HEK293T (cell line): Measurements from ENCODE around the gene SLC16A12.

Experiments used
- CTCF ChIA-PET: fragments of 350-600 bp; formaldehyde crosslinking; extraction: SDS; loops from one replicate; lab custom pipeline; 2021; ENCODE audit warnings: antibody characterized with exemption, inconsistent platforms; lab: Yijun Ruan, JAX
- POLR2A ChIA-PET: fragments of 350-600 bp; formaldehyde crosslinking; extraction: SDS; loops from one replicate; lab custom pipeline; 2020; ENCODE audit warnings: antibody characterized with exemption, inconsistent platforms; lab: Yijun Ruan, JAX
- DNase-seq: peaks from one replicate; pipeline ENCODE4 v3.0.0; 2012; ENCODE audit warnings: mixed read lengths; ENCODE audit errors: extremely low spot score
- ARNT ChIP-seq: fragments of 450-650 bp; IDR thresholded peaks from 2 replicates; pipeline ENCODE4 v1.6.1; 2017; ENCODE audit warnings: mild to moderate bottlenecking
- BHLHE40 ChIP-seq: fragments of 450-650 bp; IDR thresholded peaks from 2 replicates; pipeline ENCODE4 v1.6.1; 2016; ENCODE audit warnings: mild to moderate bottlenecking, moderate library complexity, borderline replicate concordance
- CTBP1 ChIP-seq: fragments of 450-650 bp; IDR thresholded peaks from 2 replicates; pipeline ENCODE4 v1.6.1; 2016; ENCODE audit warnings: borderline replicate concordance
- ELF4 ChIP-seq: fragments of 450-650 bp; IDR thresholded peaks from 2 replicates; pipeline ENCODE4 v1.6.1; 2017; ENCODE audit warnings: antibody characterized with exemption
- FOXA1 ChIP-seq: fragments of 450-650 bp; IDR thresholded peaks from 2 replicates; pipeline ENCODE4 v1.6.1; 2016; ENCODE audit warnings: mild to moderate bottlenecking
- FOXK2 ChIP-seq: fragments of 450-650 bp; IDR thresholded peaks from 2 replicates; pipeline ENCODE4 v1.6.1; 2016; ENCODE audit warnings: mild to moderate bottlenecking
- FOXM1 ChIP-seq: fragments of 450-650 bp; IDR thresholded peaks from 2 replicates; pipeline ENCODE4 v1.6.1; 2017; ENCODE audit warnings: mild to moderate bottlenecking, borderline replicate concordance
- HDGF ChIP-seq: fragments of 450-650 bp; IDR thresholded peaks from 2 replicates; pipeline ENCODE4 v1.6.1; 2017; ENCODE audit warnings: antibody characterized with exemption, borderline replicate concordance
- L3MBTL2 ChIP-seq: fragments of 450-650 bp; conservative IDR thresholded peaks from 2 replicates; pipeline ENCODE4 v1.6.1; 2016; ENCODE audit warnings: mild to moderate bottlenecking
- LEF1 ChIP-seq: fragments of 450-650 bp; IDR thresholded peaks from 2 replicates; pipeline ENCODE4 v1.6.1; 2017; ENCODE audit warnings: mild to moderate bottlenecking, borderline replicate concordance
- NFRKB ChIP-seq: fragments of 450-650 bp; IDR thresholded peaks from 2 replicates; pipeline ENCODE4 v1.6.1; 2016; ENCODE audit warnings: mild to moderate bottlenecking, moderate library complexity
- SP1 ChIP-seq: fragments of 450-650 bp; IDR thresholded peaks from 2 replicates; pipeline ENCODE4 v1.6.1; 2017
- SUZ12 ChIP-seq: fragments of 450-650 bp; IDR thresholded peaks from 2 replicates; pipeline ENCODE4 v1.6.1; 2016; ENCODE audit warnings: mild to moderate bottlenecking
- TARDBP ChIP-seq: fragments of 450-650 bp; IDR thresholded peaks from 2 replicates; pipeline ENCODE4 v1.6.1; 2016
- ZNF384 ChIP-seq: fragments of 450-650 bp; IDR thresholded peaks from 2 replicates; pipeline ENCODE4 v1.6.1; 2016
- TF ChIP-seq, protein P1 (sequence below): fragments of 450-650 bp; IDR thresholded peaks from 2 replicates; pipeline ENCODE4 v1.6.1; 2016

Gene SLC16A12

GRCh38 chr10:89563861-89564478, 28.6 kb upstream of the SLC16A12 start:
- peak; percentile 41 for DNase-seq
- ChIA-PET CTCF (interaction anchor here (1.1 to 1.3 kb wide), 3 partner anchors 132 to 142 kb away, joined by 4 to 5 read pairs (median 4); no protein-coding TSS in a partner anchor), POLR2A (no interaction called here)
- no peak for TF ChIP-seq ELF4
- no peak for TF ChIP-seq SP1
- no peak for TF ChIP-seq HDGF
- TF ChIP-seq FOXK2, result no peak
- no peak for TF ChIP-seq ARNT
- no peak for TF ChIP-seq L3MBTL2
- no peak for TF ChIP-seq FOXA1

DNA sequence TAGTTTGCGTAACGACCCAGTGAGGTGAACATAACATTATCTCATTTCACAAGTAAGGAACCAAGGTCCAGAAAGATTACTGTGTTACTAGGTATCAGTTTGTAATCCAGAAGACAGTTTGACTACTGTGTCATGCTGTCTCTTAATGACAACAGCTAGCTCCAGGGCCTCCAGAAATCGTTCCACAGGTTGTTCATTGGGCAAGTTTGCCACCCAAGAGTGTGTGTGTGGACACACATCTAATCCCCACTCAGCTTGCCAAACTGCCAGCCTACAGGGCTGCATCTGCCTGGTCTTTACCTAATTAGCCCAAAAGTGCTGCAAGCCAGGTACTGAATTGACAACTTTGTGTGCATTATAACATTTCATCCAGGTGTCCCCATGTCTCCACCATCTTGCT, 27.9 kb upstream of the SLC16A12 start:
- CTCF ChIA-PET, result interaction anchor here (1.0 kb wide), 1 partner anchor 97 kb away, joined by 5 read pairs; no protein-coding TSS in a partner anchor
- TF ChIP-seq, protein P1, sequence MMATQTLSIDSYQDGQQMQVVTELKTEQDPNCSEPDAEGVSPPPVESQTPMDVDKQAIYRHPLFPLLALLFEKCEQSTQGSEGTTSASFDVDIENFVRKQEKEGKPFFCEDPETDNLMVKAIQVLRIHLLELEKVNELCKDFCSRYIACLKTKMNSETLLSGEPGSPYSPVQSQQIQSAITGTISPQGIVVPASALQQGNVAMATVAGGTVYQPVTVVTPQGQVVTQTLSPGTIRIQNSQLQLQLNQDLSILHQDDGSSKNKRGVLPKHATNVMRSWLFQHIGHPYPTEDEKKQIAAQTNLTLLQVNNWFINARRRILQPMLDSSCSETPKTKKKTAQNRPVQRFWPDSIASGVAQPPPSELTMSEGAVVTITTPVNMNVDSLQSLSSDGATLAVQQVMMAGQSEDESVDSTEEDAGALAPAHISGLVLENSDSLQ, result no peak
- TF ChIP-seq ARNT (no peak), FOXK2 (no peak)
- DNase-seq, result no peak
- POLR2A ChIA-PET, result no interaction called here

DNA sequence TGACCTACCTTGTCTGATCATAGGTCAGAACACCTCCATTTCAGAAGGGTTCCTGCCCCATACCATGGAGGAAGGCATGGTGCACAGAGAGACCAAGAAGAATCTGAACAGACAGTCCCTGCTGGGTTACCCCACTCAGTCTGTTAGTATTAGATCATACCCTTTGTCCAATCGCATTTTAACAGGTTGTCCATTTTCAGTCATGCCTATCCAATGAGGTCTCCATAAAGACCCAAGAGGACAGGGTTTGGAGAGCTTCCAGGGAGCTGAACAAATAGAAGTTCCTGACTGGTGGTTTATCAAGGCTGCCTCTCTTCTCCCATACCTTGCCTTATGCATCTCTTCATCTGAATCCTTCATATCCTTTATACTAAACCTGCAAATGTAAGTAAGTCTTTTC, 21.2 kb upstream of the SLC16A12 start:
- TF ChIP-seq FOXA1 (no peak), SP1 (no peak), L3MBTL2 (no peak), BHLHE40 (no peak), LEF1 (no peak), TARDBP (no peak), ELF4 (no peak), FOXK2 (no peak), FOXM1 (no peak), ARNT (no peak), ZNF384 (no peak), NFRKB (no peak), CTBP1 (no peak), SUZ12 (no peak), HDGF (no peak)
- TF ChIP-seq, protein P1, result no peak
- ChIA-PET CTCF (no interaction called here), POLR2A (no interaction called here)
- DNase-seq, result no peak

DNA sequence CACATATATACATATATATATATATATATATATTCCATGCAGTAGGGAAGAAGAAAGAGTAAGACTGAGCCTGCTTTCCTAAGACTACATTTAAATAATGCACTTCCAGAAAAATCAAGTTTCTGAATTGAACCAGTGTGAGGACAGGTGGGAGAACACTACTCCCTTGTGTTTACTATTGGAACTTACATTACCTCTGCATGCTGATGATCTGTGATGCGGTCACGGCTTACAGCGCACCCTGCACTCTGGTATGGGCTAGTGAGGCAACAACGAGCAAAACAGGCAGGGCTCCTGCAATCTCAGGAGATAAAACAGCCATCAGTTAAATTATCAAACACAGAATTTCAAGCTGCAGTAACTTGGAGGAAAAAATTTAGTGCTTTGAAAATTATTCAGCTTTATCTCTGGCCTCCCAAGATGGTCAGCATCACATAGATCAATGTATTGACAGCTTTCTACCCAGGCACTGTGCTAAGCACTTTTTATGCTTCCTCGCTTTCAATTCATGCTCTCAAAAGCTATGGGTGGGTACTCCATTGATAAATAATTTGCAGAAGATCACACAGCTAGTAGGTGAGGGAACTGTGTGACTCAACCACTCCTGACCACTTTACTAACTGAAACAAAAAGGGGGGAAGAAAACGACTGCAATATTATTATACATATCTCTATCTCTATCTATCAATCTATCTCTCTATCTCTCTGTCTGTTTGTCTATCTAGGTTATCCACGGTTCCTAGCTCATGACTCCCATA, 20.5 kb upstream of the SLC16A12 start:
- TF ChIP-seq L3MBTL2, result no peak
- no peak for TF ChIP-seq ZNF384
- no peak for TF ChIP-seq LEF1
- TF ChIP-seq ARNT, result no peak
- TF ChIP-seq TARDBP, result no peak
- no peak for TF ChIP-seq FOXM1
- no peak for TF ChIP-seq SUZ12
- TF ChIP-seq FOXK2, result no peak
- no peak for TF ChIP-seq SP1
- no peak for TF ChIP-seq BHLHE40
- TF ChIP-seq HDGF, result no peak
- no peak for TF ChIP-seq ELF4
- ChIA-PET CTCF (no interaction called here), POLR2A (no interaction called here)
- no peak for DNase-seq

DNA sequence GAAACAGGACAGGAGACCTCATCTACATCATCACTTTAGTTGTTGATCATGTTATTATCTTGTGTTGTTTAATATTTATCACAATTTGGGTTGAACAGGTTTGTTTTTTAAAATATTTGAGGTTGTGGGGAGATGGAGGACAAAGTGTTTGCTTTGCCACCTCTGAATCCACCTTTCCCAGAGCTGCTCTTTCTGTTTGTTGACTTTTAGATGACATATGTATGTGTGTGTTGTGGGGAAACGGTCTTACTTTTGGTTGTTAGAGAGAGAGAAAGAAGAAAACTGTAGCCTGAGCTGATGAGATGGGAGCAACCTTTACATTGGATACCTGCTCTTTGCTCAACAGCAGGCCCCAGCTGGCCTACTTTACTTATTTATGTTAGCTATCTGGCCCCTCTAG, 19.0 kb upstream of the SLC16A12 start:
- POLR2A ChIA-PET, result no interaction called here

DNA sequence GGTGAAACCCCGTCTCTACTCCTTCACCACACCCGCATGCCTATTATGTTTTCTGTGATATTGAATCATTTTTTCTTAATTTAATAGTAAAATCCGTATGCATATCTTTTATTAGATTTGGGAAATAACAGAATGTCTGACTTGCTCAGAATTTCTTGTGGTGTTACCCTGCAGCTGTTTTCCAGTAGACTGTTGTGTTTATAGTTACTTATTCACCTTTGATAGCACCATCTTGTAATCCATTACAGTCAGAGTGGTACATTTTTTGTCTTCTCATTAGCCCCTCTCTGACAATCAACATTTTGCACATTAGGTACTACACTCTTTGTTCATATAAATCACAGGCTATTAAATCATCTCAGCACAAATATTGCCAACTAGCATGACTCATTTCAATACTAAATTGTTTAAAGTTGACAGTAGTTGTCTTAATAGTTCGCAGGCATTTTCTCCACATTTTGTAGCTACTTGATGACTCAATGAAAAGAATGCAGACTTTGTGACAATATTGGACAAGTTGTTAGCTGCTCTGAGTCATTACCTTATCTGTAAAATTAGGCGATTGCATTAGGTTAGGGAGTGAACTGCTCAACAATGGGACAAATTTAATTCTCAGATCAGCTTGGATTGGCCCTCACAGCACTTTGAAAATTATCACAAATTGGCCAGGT, 17.8 kb upstream of the SLC16A12 start:
- ChIA-PET CTCF (no interaction called here), POLR2A (no interaction called here)
- TF ChIP-seq, protein P1, result no peak
- TF ChIP-seq ZNF384 (no peak), HDGF (no peak)
- no peak for DNase-seq

More for the DNA sequence above, 19.0 kb upstream of the SLC16A12 start:
- no peak for TF ChIP-seq LEF1
- no peak for TF ChIP-seq BHLHE40
- TF ChIP-seq L3MBTL2, result no peak
- no peak for TF ChIP-seq ARNT
- TF ChIP-seq HDGF, result no peak
- no peak for TF ChIP-seq CTBP1
- CTCF ChIA-PET, result interaction anchor here (0.7 to 1.3 kb wide), 2 partner anchors 8 to 125 kb away, joined by 3 read pairs; no protein-coding TSS in a partner anchor
- DNase-seq, result no peak
